Measurements from ENCODE around the gene GPR149.
"Not testable (repeated sequence)": the region's sequence is repeated elsewhere in the genome, so short reads cannot be mapped to it uniquely, and the experiment has no call there.

GPR149 gene

GRCh38 chr3:154430014-154430413 lies at the start of gene GPR149:
GPR149 (minus strand) TSS chr3:154430190; CDS start chr3:154429615, 575 bp downstream.
- DNase-seq (ENCODE audit: low spot score), result no peak

- DNase-seq (ENCODE audit: low spot score), result no peak
These were observed 43.8 kb upstream of the GPR149 start for GRCh38 chr3:154473769-154474168.

GRCh38 chr3:154469585-154469984 lies 39.6 kb upstream of the GPR149 start:
- no peak for DNase-seq (ENCODE audit: low spot score)

- no peak for DNase-seq (ENCODE audit: low spot score)
These were observed 34.6 kb upstream of the GPR149 start for GRCh38 chr3:154464440-154465190.

- no peak for DNase-seq (ENCODE audit: low spot score)
These were observed 28.6 kb upstream of the GPR149 start for GRCh38 chr3:154458560-154458959.

- not testable (repeated sequence) for DNase-seq (ENCODE audit: low spot score)
These were observed 9.1 kb upstream of the GPR149 start for GRCh38 chr3:154439081-154439480.

- DNase-seq (ENCODE audit: low spot score), result no peak
These were observed 1.1 kb upstream of the GPR149 start for GRCh38 chr3:154431043-154431442.

GRCh38 chr3:154428286-154429206 lies 1.4 kb downstream of the GPR149 start:
- DNase-seq (ENCODE audit: low spot score), result no peak

- DNase-seq (ENCODE audit: low spot score), result no peak
These were observed 2.2 kb downstream of the GPR149 start for GRCh38 chr3:154427685-154428285.

GRCh38 chr3:154422694-154423093 lies 7.3 kb downstream of the GPR149 start:
- no peak for DNase-seq (ENCODE audit: low spot score)

GRCh38 chr3:154421083-154421482 lies 8.9 kb downstream of the GPR149 start:
- no peak for DNase-seq (ENCODE audit: low spot score)

GRCh38 chr3:154398084-154398967 lies 31.7 kb downstream of the GPR149 start:
- no peak for DNase-seq (ENCODE audit: low spot score)

- no peak for DNase-seq (ENCODE audit: low spot score)
These were observed 40.1 kb downstream of the GPR149 start for GRCh38 chr3:154389861-154390260.

- DNase-seq (ENCODE audit: low spot score), result no peak
These were observed 45.5 kb downstream of the GPR149 start for GRCh38 chr3:154384479-154384878.

GRCh38 chr3:154378311-154378710 lies 51.7 kb downstream of the GPR149 start:
- no peak for DNase-seq (ENCODE audit: low spot score)

- no peak for DNase-seq (ENCODE audit: low spot score)
These were observed 62.8 kb downstream of the GPR149 start for GRCh38 chr3:154367221-154367620.

GRCh38 chr3:154364849-154365248 lies 65.1 kb downstream of the GPR149 start:
- no peak for DNase-seq (ENCODE audit: low spot score)

- DNase-seq (ENCODE audit: low spot score), result no peak
These were observed 68.9 kb downstream of the GPR149 start for GRCh38 chr3:154361099-154361498.

GRCh38 chr3:154356009-154356408 lies 74.0 kb downstream of the GPR149 start:
- no peak for DNase-seq (ENCODE audit: low spot score)

GRCh38 chr3:154349223-154349622 lies 80.8 kb downstream of the GPR149 start:
- no peak for DNase-seq (ENCODE audit: low spot score)

- DNase-seq (ENCODE audit: low spot score), result no peak
These were observed 84.4 kb downstream of the GPR149 start for GRCh38 chr3:154345422-154346122.

Data from hematopoietic multipotent progenitor cell treated with erythropoietin and hydrocortisone succinate and interleukin-3 and kit ligand, for 17 days (in vitro differentiated cells).